HG03432 (cell line): ENCODE results near the gene SH2B2.

Experiments
- ATAC-seq: cut with Tn5 transposase; IDR thresholded peaks from one replicate; pipeline ENCODE4 v1.9.1; 2021; ENCODE audit warnings: mild to moderate bottlenecking, moderate library complexity; ENCODE audit not compliant: unreplicated experiment

Gene SH2B2

GRCh38 chr7:102264367-102264891, 22.2 kb upstream of the SH2B2 start:
- no peak for ATAC-seq

- ATAC-seq: no peak
Observed at GRCh38 chr7:102266541-102266940, 20.1 kb upstream of the SH2B2 start.

- no peak for ATAC-seq
Observed at GRCh38 chr7:102268635-102269034, 18.0 kb upstream of the SH2B2 start.

- no peak for ATAC-seq
Observed at GRCh38 chr7:102270178-102270887, 16.3 kb upstream of the SH2B2 start.

- no peak for ATAC-seq
Observed at GRCh38 chr7:102271158-102271798, 15.4 kb upstream of the SH2B2 start.

GRCh38 chr7:102272075-102272916, 14.4 kb upstream of the SH2B2 start:
- no peak for ATAC-seq

- no peak for ATAC-seq
Observed at GRCh38 chr7:102272917-102273748, 13.5 kb upstream of the SH2B2 start.

- no peak for ATAC-seq
Observed at GRCh38 chr7:102273749-102274712, 12.6 kb upstream of the SH2B2 start.

- no peak for ATAC-seq
Observed at GRCh38 chr7:102275123-102275703, 11.5 kb upstream of the SH2B2 start.

- ATAC-seq: no peak
Observed at GRCh38 chr7:102277901-102278300, 8.8 kb upstream of the SH2B2 start.

GRCh38 chr7:102279537-102280400, 6.9 kb upstream of the SH2B2 start:
- peak; percentile 67 for ATAC-seq

- ATAC-seq: no peak
Observed at GRCh38 chr7:102280521-102280920, 6.1 kb upstream of the SH2B2 start.

GRCh38 chr7:102281785-102282184, 4.9 kb upstream of the SH2B2 start:
- no peak for ATAC-seq

GRCh38 chr7:102282465-102283362, 4.0 kb upstream of the SH2B2 start:
- no peak for ATAC-seq

GRCh38 chr7:102283477-102284189, 3.0 kb upstream of the SH2B2 start:
- no peak for ATAC-seq

- ATAC-seq: no peak
Observed at GRCh38 chr7:102284399-102284798, 2.3 kb upstream of the SH2B2 start.
